22Rv1 (cell line): Measurements from ENCODE around the gene HP.

Source experiments
- H3K27ac ChIP-seq: fragments of 450-650 bp; 2 replicates; pipeline ENCODE4 v1.5.1; 2017
- ZFX ChIP-seq: fragments of 450-650 bp; IDR thresholded peaks from 2 replicates; pipeline ENCODE4 v1.6.1; 2017; ENCODE audit warnings: antibody characterized with exemption, borderline replicate concordance
- TF ChIP-seq, protein P1 (sequence below): fragments of 450-650 bp; IDR thresholded peaks from 2 replicates; pipeline ENCODE4 v1.5.1; 2017; ENCODE audit warnings: mild to moderate bottlenecking

HP gene

DNA sequence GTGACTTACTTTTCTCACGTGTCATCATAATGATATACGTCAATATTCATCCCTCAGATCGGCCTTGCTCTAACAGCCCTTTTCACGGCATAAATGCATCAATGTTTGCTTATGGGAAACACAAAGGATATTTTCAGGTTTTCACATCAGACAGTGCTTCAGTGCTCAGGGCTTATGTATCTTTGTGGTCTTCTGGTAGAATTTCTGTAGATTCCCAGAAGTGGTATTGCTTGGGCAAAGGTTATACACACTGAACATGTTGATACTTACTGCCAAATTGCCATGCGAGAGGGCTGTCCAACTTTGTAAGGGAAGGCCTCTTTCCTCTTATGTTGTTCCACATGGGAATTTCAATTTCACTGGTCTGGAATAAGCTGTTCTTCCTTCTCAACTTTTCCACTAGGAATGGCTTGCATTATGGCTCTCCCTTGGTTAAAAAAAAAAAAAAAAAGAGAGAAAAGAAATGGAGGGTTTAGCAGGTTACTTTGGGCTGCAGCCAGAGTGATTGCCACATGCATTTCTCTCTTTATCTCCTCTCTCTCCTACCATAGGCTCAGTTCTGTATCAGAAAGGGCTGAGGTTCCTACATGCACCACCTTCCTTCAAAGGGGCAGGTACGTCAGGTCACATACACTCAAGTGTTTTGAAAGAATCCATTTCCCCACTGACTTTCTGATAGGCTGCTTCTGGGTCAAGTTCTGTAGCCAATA lies 26.5 kb upstream of the HP start:
- TF ChIP-seq, protein P1, sequence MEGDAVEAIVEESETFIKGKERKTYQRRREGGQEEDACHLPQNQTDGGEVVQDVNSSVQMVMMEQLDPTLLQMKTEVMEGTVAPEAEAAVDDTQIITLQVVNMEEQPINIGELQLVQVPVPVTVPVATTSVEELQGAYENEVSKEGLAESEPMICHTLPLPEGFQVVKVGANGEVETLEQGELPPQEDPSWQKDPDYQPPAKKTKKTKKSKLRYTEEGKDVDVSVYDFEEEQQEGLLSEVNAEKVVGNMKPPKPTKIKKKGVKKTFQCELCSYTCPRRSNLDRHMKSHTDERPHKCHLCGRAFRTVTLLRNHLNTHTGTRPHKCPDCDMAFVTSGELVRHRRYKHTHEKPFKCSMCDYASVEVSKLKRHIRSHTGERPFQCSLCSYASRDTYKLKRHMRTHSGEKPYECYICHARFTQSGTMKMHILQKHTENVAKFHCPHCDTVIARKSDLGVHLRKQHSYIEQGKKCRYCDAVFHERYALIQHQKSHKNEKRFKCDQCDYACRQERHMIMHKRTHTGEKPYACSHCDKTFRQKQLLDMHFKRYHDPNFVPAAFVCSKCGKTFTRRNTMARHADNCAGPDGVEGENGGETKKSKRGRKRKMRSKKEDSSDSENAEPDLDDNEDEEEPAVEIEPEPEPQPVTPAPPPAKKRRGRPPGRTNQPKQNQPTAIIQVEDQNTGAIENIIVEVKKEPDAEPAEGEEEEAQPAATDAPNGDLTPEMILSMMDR = no peak
- TF ChIP-seq ZFX = no peak

DNA sequence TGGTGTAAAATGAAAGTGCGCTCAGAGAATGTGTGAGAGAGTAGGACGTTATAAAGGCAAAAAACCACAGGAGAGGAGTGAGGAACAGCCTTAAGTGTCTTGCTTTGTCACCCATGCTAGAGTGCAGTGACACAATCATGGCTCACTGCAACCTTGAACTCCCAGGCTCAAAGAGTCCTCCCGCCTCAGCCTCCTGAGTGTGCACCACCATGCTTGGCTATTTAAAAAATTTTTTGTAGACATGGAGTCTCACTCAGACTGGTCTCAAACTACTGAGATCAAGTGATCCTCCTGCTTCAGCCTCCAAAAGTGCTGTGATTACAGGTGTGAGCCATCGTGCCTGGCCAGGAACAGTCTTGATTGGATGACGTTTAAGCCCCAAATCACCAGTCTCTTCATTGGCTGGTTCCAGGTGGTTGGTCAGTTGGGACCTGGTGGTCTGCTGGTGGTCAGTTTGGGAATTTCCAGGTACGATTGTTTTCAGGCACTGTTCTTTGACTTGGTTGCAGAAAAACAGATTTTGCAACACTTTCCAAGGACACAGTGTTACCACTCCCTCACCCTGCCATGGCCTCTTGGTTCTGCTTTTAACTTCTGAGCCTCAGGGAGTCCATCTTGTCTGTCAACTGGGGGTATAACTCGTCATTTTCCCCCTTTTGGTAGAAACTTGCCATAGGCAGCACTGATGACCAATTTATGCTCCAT lies 24.6 kb upstream of the HP start:
- TF ChIP-seq, protein P1 = no peak
- no peak for TF ChIP-seq ZFX
- H3K27ac ChIP-seq = no peak overlapping the region

More for the DNA sequence above, 26.5 kb upstream of the HP start:
- H3K27ac ChIP-seq = no peak overlapping the region

DNA sequence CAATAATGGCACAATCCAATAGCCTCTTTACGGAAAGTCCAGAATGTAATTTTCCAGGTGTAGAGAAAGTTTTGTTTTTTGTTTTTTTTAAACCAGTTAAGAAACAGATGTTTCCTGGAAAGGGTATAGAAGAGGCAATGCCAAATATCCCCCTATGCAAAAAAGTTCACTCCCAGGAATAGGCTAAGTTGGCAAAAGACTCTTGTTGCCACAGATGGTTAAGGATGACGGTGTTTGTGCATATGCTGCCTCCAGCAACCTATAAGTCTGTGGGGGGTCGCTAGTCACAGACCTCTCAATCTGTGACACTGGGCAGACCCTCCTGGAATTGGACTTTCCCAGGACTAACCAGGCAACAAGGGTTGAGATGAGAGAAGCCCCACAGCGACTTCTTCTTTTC lies 20.9 kb upstream of the HP start:
- TF ChIP-seq, protein P1 = no peak
- TF ChIP-seq ZFX = no peak
- H3K27ac ChIP-seq = no peak overlapping the region

DNA sequence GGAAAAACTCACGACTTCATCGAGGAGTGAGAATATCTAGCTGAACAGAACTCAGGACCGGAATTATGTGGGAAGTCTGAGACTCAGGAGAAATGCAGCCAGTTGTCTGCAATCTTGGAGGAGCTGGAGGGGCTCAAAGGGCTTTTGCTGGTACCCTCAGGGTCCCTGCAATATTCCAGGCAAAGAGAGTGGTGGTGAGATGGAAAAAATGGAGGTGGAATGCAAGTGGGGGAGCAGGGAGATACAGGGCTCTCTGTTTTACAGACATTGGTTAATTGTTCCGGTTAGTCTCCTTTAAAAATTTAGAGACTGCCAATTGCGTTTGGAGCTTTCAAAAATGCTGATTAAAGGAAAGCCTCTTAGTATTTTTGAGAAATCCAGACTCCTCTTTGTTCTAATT lies 18.2 kb upstream of the HP start:
- TF ChIP-seq ZFX = no peak
- TF ChIP-seq, protein P1 = no peak
- H3K27ac ChIP-seq = no peak overlapping the region

DNA sequence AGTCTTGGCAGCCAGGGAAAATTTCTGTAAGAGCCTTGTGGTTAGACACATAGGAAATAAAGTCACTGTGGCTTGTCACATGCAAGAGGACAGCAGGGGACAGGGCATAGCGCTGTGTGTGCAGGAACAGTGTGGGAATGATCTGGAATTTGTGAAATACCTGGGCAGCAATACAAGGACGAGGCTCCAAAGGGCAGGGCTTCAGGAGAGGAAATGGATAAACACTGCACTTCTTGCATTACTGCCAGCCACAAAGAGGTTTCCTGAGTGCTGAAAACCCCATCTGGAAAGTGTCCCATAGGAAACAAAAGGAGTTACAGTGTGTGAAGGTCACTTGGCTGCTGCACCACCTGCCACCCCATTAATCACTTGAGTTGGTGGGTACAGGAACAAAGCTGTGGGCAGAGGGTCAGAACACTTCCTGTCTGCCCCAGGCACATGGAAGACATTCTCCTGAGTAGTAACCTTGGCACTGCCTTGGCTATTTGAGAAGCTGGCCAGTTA lies 12.1 kb upstream of the HP start:
- no peak for TF ChIP-seq ZFX
- TF ChIP-seq, protein P1 = no peak
- H3K27ac ChIP-seq = no peak overlapping the region

DNA sequence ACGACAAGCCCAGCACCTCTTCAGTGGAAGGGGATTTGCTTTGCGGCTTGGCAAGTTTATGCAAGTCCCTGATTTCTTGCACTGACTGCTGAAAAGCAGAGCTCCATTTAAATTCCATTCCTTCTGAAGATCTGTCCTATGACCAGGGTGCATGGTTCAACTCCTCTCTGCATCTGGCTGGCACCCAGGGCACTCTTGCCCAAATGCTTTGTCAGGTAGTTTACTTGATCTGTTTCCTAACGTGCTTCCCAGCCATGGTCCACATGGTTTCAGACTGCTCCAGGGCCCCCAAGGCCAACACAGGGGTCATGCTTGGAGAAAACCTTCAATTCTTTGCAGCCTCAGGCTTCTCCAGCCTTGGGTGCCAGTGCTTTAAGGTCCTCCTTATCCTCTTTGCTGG lies 11.2 kb upstream of the HP start:
- TF ChIP-seq, protein P1 = no peak
- no peak for TF ChIP-seq ZFX
- no peak overlapping the region for H3K27ac ChIP-seq

DNA sequence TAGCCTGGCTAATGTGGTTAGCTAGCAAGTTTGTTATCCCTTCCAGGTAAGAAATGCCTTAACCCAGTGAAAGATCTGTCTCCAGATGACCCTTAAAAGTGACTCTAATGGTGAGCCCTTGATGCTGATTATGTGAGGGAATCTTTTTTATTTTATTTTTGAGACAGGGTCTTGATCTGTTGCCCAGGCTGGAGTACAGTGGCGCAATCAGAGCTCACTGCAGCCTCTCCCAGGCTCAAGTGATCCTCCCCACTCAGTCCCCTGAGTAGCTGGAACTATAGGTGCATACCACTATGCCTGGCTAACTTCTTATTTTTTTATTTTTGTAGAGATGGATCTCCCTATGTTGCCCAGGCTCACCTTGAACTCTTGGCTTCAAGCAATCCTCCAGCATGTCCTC lies 10.8 kb upstream of the HP start:
- TF ChIP-seq, protein P1 = no peak
- TF ChIP-seq ZFX = no peak
- no peak overlapping the region for H3K27ac ChIP-seq
